Measurements from ENCODE around the gene DGKI.

DGKI gene

DNA sequence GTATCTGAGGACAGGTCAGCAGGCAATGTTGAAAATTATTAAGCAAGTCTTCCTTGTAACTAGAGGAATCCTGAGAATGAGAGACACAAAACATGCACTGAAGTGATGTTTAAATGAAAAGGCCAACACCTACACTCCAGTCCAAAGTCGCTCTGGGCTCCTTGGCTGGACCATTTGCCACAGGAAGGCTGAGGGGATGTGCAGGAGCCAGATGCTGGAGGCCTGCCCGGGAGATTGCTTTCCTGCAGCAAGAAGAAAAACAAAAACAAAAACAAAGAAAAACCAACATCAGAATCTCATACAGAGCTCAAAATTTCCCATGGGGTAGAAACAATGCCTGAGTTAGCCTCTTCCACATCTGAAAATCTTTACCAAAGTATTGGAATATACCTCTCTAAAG is 157.0 kb downstream of the DGKI start:
- no peak for DNase-seq (ENCODE audit: low read depth)

DNA sequence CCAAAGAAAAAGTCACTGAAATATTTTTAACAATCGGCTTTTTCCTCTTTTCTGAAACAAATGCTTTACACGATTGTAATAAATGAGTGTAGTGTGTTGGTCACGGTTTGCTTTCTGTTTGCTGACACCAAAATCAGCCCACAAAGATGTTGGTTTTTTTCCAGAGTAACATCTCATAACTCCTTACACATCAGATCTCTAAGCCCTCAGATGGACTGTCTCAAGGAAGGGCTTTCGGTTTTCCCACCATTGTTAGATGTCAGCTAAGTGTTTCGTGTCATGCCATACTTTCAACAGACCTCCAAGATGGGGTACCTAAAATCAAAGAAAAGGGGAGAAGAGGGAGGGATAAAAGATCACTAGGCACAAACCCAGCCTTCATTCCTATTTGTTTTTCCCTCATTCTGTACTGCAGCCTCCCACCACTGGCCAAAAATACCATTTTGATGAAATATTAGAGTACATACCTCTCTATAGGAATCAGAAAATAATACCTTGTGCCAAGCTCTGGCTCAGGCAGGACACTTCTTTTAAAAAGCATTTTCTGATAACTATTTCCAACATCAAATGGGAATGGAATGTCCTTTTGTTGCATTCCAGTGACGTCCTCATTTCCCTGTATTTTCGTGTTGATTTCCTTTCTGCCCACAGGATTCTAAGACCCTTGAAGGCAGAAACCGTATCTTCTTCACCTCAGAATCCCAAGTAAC is 159.1 kb downstream of the DGKI start:
- DNase-seq (ENCODE audit: low read depth): no peak

DNA sequence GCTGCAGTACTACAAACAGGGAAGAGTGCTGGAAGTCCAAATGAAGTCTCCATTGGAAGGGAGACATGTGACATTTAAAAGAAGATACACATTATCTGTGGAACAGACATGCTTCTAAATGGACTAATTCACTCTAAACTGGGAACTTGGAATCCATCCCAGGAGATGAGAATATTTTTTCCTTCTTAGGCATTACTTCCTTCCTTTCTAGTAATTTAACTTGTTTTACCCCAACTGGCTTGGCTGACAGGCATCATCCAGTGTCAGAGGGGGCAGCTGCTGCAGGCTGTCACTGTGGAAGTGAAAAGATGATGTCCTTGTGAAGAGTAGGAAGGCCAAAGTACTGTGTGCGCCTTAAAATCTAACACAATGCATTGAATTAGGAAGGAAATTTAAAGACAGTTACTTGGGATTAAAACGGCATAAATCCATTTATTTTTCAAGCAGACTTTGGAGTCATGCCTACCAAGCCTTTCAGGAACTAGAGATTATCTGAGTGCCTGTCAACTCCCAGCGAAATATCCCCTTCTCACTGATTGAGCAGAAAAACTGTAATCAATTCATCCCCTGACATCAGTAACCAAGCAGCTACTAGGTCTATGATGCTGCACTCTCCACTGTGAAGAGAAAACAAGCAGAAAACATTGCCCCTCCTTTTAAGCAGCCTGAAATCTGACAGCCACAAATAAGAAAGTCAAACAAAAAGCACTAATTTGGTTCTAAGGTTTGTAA is 161.2 kb downstream of the DGKI start:
- DNase-seq (ENCODE audit: low read depth): no peak

DNA sequence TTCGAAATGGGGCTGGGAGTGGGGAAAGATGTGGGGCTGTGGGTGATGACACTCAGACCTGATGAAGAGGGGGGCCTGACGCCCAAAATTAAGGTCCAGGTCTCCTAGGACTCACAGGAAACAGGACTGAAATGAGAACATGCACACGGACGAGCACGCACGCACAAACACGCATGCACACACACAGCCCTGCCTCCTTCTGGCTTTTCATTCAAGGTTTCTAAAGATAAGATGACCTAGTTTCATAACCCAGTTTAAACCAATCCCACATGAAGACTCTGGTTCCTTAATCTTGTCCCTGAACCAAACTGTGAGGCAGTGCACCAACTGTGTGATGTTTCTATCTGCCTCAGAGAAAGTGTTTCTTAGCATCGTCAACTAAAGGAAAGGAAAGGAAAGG is 162.0 kb downstream of the DGKI start:
- no peak for DNase-seq (ENCODE audit: low read depth)

- no peak for DNase-seq (ENCODE audit: low read depth)
Observed at GRCh38 chr7:137684316-137684715, 162.5 kb downstream of the DGKI start.

GRCh38 chr7:137682596-137682995 is 164.2 kb downstream of the DGKI start:
- no peak for DNase-seq (ENCODE audit: low read depth)

DNA sequence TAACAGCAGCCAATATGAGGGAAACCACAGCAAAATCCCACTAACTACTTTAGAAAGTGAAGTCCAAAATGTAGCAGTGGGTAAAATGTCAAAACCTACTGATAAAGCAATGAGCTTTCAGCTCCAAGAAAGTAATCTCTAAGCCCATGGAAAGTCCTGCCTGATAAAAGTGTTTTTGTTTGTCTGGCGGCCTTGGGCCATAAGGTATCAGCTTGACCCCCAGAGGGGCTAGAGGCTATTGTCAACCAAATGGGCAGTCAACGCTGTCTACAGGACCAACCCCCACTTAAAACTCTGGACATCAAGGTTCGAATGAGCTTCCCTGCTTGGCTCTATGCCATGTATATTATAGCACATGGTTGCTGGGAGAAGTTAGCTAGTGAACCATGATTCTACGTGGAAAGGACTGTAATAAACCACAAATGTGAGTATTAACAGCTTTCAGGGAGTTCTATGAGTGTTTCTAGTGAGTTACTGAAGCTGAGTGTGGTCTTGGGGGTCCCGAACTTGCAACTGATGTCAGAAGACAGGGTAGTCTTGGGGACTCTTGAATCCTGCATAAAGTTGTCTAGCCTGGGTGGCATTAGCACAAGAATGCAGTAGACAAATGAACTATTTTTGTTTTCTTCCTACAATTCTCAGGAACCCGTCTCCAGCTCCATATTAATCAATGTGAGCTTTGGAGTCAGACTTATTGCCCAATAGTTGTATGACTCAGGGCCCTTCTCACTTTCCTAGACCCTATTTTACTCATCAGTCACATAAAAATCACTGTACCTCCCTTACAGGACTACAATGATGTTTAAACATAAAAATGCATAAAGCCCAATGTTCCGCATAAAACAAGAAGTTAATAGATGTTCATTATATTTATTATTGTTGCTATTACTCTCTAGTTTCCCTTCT is 164.9 kb downstream of the DGKI start:
- DNase-seq (ENCODE audit: low read depth): no peak

DNA sequence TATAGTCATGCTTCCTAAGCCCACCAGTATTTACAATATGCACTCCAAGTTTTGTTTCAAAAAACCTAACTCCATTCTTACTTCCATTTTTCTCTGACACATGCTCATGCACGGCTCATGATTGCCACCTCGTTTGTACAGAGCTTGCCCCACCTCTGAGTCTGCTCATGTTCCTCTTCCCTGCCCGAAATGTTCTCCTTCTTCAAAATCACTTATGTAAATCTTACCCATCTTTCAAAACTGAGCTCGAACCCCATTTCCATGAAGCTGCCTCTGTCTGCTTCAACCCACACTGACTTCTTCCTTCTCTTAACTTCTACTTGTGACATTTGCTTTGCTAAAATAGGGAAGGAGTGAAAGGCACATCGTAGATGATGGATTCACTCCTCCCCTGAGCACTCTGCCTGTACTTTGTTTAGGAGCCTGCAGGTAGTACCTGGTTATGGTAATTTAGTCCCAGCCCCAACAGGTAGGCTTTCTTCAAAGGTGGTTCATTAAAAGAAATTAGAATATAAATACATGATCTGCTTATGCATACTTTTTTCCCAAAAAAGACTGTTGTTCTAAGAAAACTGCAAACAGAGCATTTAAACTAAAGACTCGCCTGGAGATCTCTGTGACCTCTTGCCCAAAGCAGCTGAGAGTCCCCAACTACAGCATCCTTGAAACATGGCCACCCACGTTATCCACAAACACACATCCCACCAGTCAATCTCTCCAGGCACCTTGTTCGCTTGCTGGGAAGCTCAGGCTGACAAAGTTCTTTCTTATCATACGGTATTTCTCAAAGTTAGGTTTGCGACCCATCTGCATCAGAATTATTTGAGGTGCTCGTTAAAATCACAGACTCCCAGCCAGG is 172.0 kb downstream of the DGKI start:
- DNase-seq (ENCODE audit: low read depth): no peak

DNA sequence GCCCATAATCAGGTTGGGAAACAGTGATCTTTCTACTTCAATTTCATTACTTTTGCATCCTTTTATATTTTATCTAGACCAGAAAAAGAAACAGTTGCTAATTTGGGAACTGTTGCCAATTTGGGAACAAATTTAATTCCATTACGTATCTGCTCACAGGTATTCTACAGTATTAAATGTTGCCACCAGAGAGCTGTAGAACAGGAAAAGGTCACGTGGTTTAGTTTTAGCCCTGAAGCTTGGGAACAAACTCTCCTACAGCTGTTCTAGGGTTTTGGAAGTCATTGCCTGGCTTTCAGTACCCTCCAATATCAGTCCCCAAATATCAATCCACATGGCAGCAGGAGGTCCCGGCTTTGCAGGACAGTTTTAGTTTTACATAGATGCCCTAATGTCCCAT is 172.7 kb downstream of the DGKI start:
- no peak for DNase-seq (ENCODE audit: low read depth)

- no peak for DNase-seq (ENCODE audit: low read depth)
Observed at GRCh38 chr7:137671920-137672319, 174.9 kb downstream of the DGKI start.

- DNase-seq (ENCODE audit: low read depth): no peak
Observed at GRCh38 chr7:137670222-137671064, 176.3 kb downstream of the DGKI start.

DNA sequence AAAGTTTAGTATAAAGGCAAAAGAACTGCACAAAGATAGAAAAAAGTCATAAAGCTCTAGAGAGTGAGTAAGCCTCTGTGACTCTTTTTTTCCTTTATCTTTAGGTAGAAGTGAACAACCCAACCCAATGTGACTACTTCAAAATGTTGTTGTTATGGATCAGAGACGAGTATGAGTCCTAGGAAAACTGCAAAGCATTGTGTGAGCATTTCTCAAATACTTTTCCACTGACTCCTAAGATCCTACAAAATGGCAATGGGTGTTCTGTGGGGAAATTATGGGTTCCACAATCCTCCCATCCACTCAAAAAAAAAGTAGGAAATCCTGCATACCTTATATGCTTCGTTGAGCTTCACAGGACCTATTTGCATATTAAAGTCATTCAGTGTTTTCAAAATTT is 177.1 kb downstream of the DGKI start:
- no peak for DNase-seq (ENCODE audit: low read depth)

DNA sequence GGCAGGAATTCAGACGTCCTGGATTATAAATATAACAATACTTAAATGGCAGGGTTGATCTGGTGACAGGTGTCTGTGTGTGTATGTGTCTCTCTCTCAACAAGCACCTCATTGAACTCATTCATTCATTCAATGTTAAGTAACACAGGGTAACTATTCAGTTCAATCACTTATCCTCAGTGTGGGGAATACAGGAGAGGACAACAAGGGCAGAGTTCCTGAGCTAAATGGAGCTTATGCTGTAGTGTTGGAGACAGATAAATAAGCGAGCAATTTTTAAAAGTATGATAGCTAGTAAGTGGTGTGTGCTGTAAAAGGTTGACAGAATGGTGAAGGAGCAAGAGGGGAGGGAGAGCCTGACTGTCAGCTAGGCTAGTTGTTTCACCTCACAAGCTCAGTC is 178.4 kb downstream of the DGKI start:
- no peak for DNase-seq (ENCODE audit: low read depth)

- no peak for DNase-seq (ENCODE audit: low read depth)
Observed at GRCh38 chr7:137667633-137668387, 179.0 kb downstream of the DGKI start.

GRCh38 chr7:137664846-137665245 is 181.9 kb downstream of the DGKI start:
- DNase-seq (ENCODE audit: low read depth): no peak

DNA sequence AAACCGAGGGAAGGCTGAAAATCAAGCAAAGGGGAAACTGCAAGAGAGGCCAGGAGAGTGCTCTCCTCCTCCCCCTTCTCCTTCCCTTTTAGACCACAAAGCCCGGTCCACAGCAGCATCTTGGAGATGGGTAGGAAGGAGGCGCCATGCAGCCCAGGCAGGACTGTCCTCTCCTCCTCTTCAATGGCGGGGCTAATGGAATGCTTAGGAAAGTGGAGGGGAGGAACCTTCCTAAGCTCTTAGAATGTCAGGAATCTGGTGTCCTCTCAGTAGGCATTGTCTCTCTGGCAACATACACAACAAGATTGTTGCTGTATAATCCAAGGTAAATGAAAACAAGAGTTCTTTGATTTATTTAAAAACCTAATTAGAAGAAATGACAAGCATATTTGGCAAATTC is 185.1 kb downstream of the DGKI start:
- DNase-seq (ENCODE audit: low read depth): no peak

- DNase-seq (ENCODE audit: low read depth): no peak
Observed at GRCh38 chr7:137658190-137658900, 188.4 kb downstream of the DGKI start.

DNA sequence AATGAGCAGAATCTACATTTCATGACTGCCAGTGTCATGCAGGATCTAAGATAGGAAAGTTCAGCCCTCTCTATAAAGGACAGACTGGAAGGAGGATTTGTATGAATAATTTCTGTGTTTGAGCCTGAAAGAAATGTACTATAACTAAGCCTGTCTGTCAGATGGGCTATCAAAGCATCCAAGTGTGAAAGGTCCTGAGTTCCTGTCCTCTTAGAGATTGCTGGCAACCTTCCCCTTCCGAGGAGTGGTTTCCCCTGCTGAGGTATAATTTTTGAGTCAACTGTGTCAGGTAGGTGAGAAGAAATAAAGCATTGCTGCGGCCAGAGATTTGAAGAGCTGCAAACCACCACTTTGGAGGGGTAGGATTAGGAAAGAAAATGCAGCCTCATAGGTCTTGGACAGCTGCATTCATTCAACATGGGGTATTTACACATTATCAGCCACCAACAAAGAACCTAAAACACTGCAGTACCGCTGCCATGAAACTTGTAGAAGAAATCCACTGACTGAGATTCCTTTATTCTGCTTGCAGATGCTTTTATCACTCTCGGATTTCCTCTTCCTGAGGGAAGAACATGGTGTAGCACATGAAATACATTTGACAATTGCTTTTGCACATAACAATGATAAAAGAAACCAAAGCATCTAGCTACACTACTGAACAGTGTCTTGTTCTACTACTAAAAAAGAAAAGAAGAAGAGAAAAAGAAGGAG is 189.1 kb downstream of the DGKI start:
- DNase-seq (ENCODE audit: low read depth): no peak

- no peak for DNase-seq (ENCODE audit: low read depth)
Observed at GRCh38 chr7:137656850-137657232, 189.9 kb downstream of the DGKI start.

All from T follicular helper cell (primary cell).